Measurements from ENCODE around the gene GOT1.

GRCh38 chr10:99395750-99396445 is 34.5 kb downstream of the GOT1 start:
- TF ChIP-seq CEBPB (IDR thresholded peaks at IDR 0.05) (no peak), TAF1 (IDR thresholded peaks at IDR 0.05; ENCODE audit: low read depth) (no peak), TCF12 (IDR thresholded peaks at IDR 0.05; ENCODE audit: low read depth) (peak; percentile 63), FOXM1 (IDR thresholded peaks at IDR 0.05; ENCODE audit: borderline replicate concordance, low read depth) (peak; percentile 72; the same call in 1 of the 2 replicates)
- TF ChIP-seq, protein P1, sequence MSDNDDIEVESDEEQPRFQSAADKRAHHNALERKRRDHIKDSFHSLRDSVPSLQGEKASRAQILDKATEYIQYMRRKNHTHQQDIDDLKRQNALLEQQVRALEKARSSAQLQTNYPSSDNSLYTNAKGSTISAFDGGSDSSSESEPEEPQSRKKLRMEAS (IDR thresholded peaks at IDR 0.05): 0 out of 2 replicates have a peak, but pooled peaks have one; percentile 18
- TF ChIP-seq, protein P2, sequence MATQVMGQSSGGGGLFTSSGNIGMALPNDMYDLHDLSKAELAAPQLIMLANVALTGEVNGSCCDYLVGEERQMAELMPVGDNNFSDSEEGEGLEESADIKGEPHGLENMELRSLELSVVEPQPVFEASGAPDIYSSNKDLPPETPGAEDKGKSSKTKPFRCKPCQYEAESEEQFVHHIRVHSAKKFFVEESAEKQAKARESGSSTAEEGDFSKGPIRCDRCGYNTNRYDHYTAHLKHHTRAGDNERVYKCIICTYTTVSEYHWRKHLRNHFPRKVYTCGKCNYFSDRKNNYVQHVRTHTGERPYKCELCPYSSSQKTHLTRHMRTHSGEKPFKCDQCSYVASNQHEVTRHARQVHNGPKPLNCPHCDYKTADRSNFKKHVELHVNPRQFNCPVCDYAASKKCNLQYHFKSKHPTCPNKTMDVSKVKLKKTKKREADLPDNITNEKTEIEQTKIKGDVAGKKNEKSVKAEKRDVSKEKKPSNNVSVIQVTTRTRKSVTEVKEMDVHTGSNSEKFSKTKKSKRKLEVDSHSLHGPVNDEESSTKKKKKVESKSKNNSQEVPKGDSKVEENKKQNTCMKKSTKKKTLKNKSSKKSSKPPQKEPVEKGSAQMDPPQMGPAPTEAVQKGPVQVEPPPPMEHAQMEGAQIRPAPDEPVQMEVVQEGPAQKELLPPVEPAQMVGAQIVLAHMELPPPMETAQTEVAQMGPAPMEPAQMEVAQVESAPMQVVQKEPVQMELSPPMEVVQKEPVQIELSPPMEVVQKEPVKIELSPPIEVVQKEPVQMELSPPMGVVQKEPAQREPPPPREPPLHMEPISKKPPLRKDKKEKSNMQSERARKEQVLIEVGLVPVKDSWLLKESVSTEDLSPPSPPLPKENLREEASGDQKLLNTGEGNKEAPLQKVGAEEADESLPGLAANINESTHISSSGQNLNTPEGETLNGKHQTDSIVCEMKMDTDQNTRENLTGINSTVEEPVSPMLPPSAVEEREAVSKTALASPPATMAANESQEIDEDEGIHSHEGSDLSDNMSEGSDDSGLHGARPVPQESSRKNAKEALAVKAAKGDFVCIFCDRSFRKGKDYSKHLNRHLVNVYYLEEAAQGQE (IDR thresholded peaks at IDR 0.05; ENCODE audit: low read depth): no peak
- TF ChIP-seq, protein P3, sequence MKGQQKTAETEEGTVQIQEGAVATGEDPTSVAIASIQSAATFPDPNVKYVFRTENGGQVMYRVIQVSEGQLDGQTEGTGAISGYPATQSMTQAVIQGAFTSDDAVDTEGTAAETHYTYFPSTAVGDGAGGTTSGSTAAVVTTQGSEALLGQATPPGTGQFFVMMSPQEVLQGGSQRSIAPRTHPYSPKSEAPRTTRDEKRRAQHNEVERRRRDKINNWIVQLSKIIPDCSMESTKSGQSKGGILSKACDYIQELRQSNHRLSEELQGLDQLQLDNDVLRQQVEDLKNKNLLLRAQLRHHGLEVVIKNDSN (IDR thresholded peaks at IDR 0.05): no peak

All from Ishikawa (cell line).